Measurements from ENCODE around the gene EIF5AL1.
"Not testable (repeated sequence)": the region's sequence is repeated elsewhere in the genome, so short reads cannot be mapped to it uniquely, and the experiment has no call there.

Gene EIF5AL1

DNA sequence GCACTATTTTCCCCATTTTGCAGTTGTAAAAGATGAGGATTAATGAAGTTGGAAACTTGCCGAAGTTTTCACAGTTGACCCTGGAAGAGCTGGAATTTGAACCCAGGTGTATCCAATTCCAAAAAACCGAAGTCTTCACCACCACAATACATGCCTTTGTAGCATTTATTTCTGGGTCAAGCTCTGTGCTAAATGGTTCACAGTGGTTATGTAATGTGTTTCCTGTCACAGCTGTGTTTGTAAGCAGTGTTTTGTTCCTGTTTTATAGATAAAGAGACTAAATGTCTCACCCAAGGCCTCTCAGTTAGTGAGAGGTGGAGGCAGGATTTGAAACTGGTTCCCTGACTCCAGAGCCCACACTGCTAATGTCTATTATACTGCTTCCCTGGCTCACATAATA lies 30.3 kb downstream of the EIF5AL1 start:
- Histone ChIP-seq H3K4me3 (ENCODE audit: low read depth in 1 of 2, low read length in 2 of 2) (no peak overlapping the region), H3K4me2 (ENCODE audit: insufficient read depth, low read length) (no peak overlapping the region), H3K9ac (ENCODE audit: low read depth, low read length) (no peak overlapping the region), H2AFZ (ENCODE audit: low read depth, low read length) (no peak overlapping the region), H3K9me3 (ENCODE audit: insufficient read depth, low read length, severe bottlenecking) (no peaks in the 10 kb centered on the region), H3K27ac (ENCODE audit: low read length) (no peak overlapping the region), H3K36me3 (ENCODE audit: insufficient read depth, low read length) (no peaks in the 10 kb centered on the region), H3K79me2 (ENCODE audit: insufficient read depth, low read length) (no peaks in the 10 kb centered on the region), H3K27me3 (ENCODE audit: insufficient read depth, low read length, poor library complexity) (no peaks in the 10 kb centered on the region), H4K20me1 (ENCODE audit: insufficient read depth, low read length) (no peaks in the 10 kb centered on the region), H3K4me1 (ENCODE audit: insufficient read depth, low read length) (no peaks in the 10 kb centered on the region)
- TF ChIP-seq CTCF (IDR thresholded peaks at IDR 0.05; ENCODE audit: borderline replicate concordance, extremely low read depth, low read length, poor library complexity, severe bottlenecking): no peak
- no peak for TF ChIP-seq EZH2 (IDR thresholded peaks at IDR 0.05; ENCODE audit: borderline replicate concordance, low read depth, low read length, severe bottlenecking)
- DNase-seq: no peak
- no peak for ATAC-seq (ENCODE audit: insufficient read depth, low read depth)

GRCh38 chr10:79544408-79544807 lies 32.1 kb downstream of the EIF5AL1 start:
- not testable (repeated sequence) for H3K4me2 ChIP-seq (ENCODE audit: insufficient read depth, low read length); H3K27me3 ChIP-seq (ENCODE audit: insufficient read depth, low read length, poor library complexity); H3K36me3 ChIP-seq (ENCODE audit: insufficient read depth, low read length); H2AFZ ChIP-seq (ENCODE audit: low read depth, low read length); ATAC-seq (ENCODE audit: insufficient read depth, low read depth); H3K4me3 ChIP-seq (ENCODE audit: low read depth in 1 of 2, low read length in 2 of 2); DNase-seq; H3K9ac ChIP-seq (ENCODE audit: low read depth, low read length); H3K79me2 ChIP-seq (ENCODE audit: insufficient read depth, low read length); H3K27ac ChIP-seq (ENCODE audit: low read length); H3K9me3 ChIP-seq (ENCODE audit: insufficient read depth, low read length, severe bottlenecking); H4K20me1 ChIP-seq (ENCODE audit: insufficient read depth, low read length); H3K4me1 ChIP-seq (ENCODE audit: insufficient read depth, low read length)

DNA sequence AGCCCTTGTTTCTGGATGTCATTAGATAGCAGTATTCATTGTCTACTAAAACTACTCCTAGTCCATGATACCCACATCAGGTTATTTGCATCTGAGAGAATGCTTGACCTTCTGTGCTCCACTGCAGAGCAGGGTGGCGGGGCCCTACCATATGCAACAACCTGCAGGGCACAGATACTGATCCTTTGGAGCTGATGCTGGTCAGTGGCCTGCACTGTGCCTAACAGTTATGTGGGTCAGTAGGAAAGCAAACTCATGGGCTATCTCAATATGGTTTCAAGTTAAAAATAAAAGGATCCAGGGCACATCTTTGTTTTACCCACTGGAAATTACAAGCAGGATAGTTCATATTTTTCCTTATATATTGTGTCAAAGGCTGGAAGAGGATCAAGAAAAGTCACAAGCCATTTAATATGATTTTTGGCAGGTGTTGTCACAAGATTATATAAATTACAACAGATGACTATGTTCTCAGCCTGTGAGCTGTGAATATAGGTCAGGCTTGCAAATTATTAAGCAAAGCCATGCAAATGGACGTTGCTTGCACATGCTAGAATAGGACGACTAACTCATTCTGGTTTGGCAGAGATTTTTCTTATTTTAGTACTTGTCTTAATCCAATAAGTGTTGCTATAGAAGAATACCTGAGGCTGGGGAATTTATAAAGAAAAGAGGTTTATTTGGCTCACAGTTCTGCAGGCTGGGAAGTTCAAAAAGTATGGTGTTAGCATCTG lies 32.8 kb downstream of the EIF5AL1 start:
- not testable (repeated sequence) for H3K27ac ChIP-seq (ENCODE audit: low read length); H3K9me3 ChIP-seq (ENCODE audit: insufficient read depth, low read length, severe bottlenecking); DNase-seq; H3K9ac ChIP-seq (ENCODE audit: low read depth, low read length); H3K79me2 ChIP-seq (ENCODE audit: insufficient read depth, low read length); H3K4me2 ChIP-seq (ENCODE audit: insufficient read depth, low read length); H3K4me3 ChIP-seq (ENCODE audit: low read depth in 1 of 2, low read length in 2 of 2); H3K4me1 ChIP-seq (ENCODE audit: insufficient read depth, low read length); ATAC-seq (ENCODE audit: insufficient read depth, low read depth); H3K27me3 ChIP-seq (ENCODE audit: insufficient read depth, low read length, poor library complexity); H4K20me1 ChIP-seq (ENCODE audit: insufficient read depth, low read length); H3K36me3 ChIP-seq (ENCODE audit: insufficient read depth, low read length); H2AFZ ChIP-seq (ENCODE audit: low read depth, low read length)

- not testable (repeated sequence) for H3K79me2 ChIP-seq (ENCODE audit: insufficient read depth, low read length); H3K9ac ChIP-seq (ENCODE audit: low read depth, low read length); H3K4me3 ChIP-seq (ENCODE audit: low read depth in 1 of 2, low read length in 2 of 2); H2AFZ ChIP-seq (ENCODE audit: low read depth, low read length); DNase-seq; H4K20me1 ChIP-seq (ENCODE audit: insufficient read depth, low read length); H3K9me3 ChIP-seq (ENCODE audit: insufficient read depth, low read length, severe bottlenecking); H3K4me2 ChIP-seq (ENCODE audit: insufficient read depth, low read length); H3K4me1 ChIP-seq (ENCODE audit: insufficient read depth, low read length); H3K27ac ChIP-seq (ENCODE audit: low read length); H3K36me3 ChIP-seq (ENCODE audit: insufficient read depth, low read length); ATAC-seq (ENCODE audit: insufficient read depth, low read depth)
- H3K27me3 ChIP-seq (ENCODE audit: insufficient read depth, low read length, poor library complexity): peaks cover 22% of the 10 kb centered on the region
These were observed 34.8 kb downstream of the EIF5AL1 start for GRCh38 chr10:79547128-79547527.

GRCh38 chr10:79547973-79548372 lies 35.6 kb downstream of the EIF5AL1 start:
- no peak overlapping the region for H3K9ac ChIP-seq (ENCODE audit: low read depth, low read length)
- TF ChIP-seq EZH2 (IDR thresholded peaks at IDR 0.05; ENCODE audit: borderline replicate concordance, low read depth, low read length, severe bottlenecking) (no peak), CTCF (IDR thresholded peaks at IDR 0.05; ENCODE audit: borderline replicate concordance, extremely low read depth, low read length, poor library complexity, severe bottlenecking) (no peak)
- no peaks in the 10 kb centered on the region for H4K20me1 ChIP-seq (ENCODE audit: insufficient read depth, low read length)
- no peaks in the 10 kb centered on the region for H3K36me3 ChIP-seq (ENCODE audit: insufficient read depth, low read length)
- peaks cover 27% of the 10 kb centered on the region for H3K27me3 ChIP-seq (ENCODE audit: insufficient read depth, low read length, poor library complexity)
- no peaks in the 10 kb centered on the region for H3K79me2 ChIP-seq (ENCODE audit: insufficient read depth, low read length)
- H3K9me3 ChIP-seq (ENCODE audit: insufficient read depth, low read length, severe bottlenecking): no peaks in the 10 kb centered on the region
- no peak for DNase-seq
- no peak overlapping the region for H3K4me3 ChIP-seq (ENCODE audit: low read depth in 1 of 2, low read length in 2 of 2)
- no peaks in the 10 kb centered on the region for H3K4me1 ChIP-seq (ENCODE audit: insufficient read depth, low read length)
- no peak for ATAC-seq (ENCODE audit: insufficient read depth, low read depth)
- H3K4me2 ChIP-seq (ENCODE audit: insufficient read depth, low read length): no peak overlapping the region
- no peak overlapping the region for H3K27ac ChIP-seq (ENCODE audit: low read length)
- no peak overlapping the region for H2AFZ ChIP-seq (ENCODE audit: low read depth, low read length)

All from DND-41 (cell line).